ENCODE results near the gene NELL1.

NELL1 gene

DNA sequence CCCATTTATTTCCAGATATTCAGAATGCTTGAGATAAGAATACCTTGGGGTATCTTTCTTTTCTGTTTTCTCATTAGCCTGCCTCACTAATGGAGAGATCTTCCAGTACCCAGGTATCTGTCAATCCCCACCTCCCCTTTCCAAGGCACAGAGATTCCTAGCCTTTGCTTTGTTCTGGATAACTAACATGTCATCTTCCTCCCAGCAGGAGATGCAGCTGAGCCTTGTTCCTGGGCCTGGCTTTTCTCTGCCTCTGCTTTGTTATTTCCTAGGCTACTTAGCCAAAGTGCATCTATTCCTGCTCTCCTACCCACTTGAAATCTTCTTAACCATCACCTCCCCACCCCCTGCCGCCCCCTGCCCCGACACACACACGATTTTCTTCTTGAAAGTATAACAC, 297.1 kb downstream of the NELL1 start:
- H3K4me3 ChIP-seq (ENCODE audit: low read depth in 1 of 2, low read length in 2 of 2), result no peak overlapping the region
- peaks cover 0 to 2% of the 10 kb centered on the region in 2 donors for H3K9me3 ChIP-seq (ENCODE audit: control insufficient read depth in 1 of 2, low read length in 2 of 2)
- no peak overlapping the region for H3K27ac ChIP-seq (ENCODE audit: low read depth, low read length)
- H3K36me3 ChIP-seq (ENCODE audit: control insufficient read depth in 1 of 2, insufficient read depth in 2 of 2, low read length in 2 of 2), result no peaks in the 10 kb centered on the region
- no peak overlapping the region for H3K9ac ChIP-seq (ENCODE audit: low read depth in 1 of 2, low read length in 2 of 2)
- no peaks in the 10 kb centered on the region for H3K27me3 ChIP-seq (ENCODE audit: control insufficient read depth in 1 of 2, insufficient read depth in 2 of 2, low read length in 2 of 2)
- H3K4me1 ChIP-seq (ENCODE audit: control insufficient read depth in 1 of 2, insufficient read depth in 2 of 2, low read length in 2 of 2), result no peaks in the 10 kb centered on the region

DNA sequence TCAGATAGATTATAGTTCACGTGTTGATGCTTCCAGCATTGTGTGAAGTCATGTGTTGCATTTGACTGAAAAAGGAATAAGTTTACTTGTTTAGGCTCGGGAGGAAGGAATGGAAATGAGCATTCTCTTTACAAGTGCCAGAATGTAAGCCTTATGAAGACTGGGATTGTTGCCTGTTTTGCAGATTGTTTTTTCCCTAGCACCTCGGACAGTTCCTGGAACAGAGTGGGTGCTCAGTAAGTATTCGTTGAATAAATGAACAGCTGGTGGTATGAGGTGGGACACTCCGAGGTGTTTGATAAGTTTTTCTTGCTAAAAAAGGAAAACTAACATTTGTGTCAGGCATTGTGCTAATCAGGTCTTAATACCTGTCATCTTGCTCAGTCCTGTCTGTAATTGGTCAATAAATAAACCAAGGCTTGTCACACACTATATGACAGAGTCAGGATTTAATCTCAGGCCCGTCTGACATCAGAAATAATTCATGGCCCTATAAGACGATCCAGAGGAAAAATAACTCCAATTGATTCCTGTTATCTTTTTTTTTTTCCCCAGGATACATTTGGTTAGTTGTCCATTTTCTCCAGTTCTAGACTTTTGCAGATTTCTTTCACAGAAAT, 304.7 kb downstream of the NELL1 start:
- Histone ChIP-seq H3K9me3 (ENCODE audit: control insufficient read depth in 1 of 2, low read length in 2 of 2) (no peaks in the 10 kb centered on the region), H3K36me3 (ENCODE audit: control insufficient read depth in 1 of 2, insufficient read depth in 2 of 2, low read length in 2 of 2) (no peaks in the 10 kb centered on the region), H3K27me3 (ENCODE audit: control insufficient read depth in 1 of 2, insufficient read depth in 2 of 2, low read length in 2 of 2) (no peaks in the 10 kb centered on the region), H3K27ac (ENCODE audit: low read depth, low read length) (no peak overlapping the region), H3K9ac (ENCODE audit: low read depth in 1 of 2, low read length in 2 of 2) (no peak overlapping the region), H3K4me3 (ENCODE audit: low read depth in 1 of 2, low read length in 2 of 2) (no peak overlapping the region), H3K4me1 (ENCODE audit: control insufficient read depth in 1 of 2, insufficient read depth in 2 of 2, low read length in 2 of 2) (no peaks in the 10 kb centered on the region)

- Histone ChIP-seq H3K27ac (ENCODE audit: low read depth, low read length) (no peak overlapping the region), H3K9me3 (ENCODE audit: control insufficient read depth in 1 of 2, low read length in 2 of 2) (no peaks in the 10 kb centered on the region), H3K4me1 (ENCODE audit: control insufficient read depth in 1 of 2, insufficient read depth in 2 of 2, low read length in 2 of 2) (no peaks in the 10 kb centered on the region), H3K9ac (ENCODE audit: low read depth in 1 of 2, low read length in 2 of 2) (no peak overlapping the region), H3K36me3 (ENCODE audit: control insufficient read depth in 1 of 2, insufficient read depth in 2 of 2, low read length in 2 of 2) (no peaks in the 10 kb centered on the region), H3K27me3 (ENCODE audit: control insufficient read depth in 1 of 2, insufficient read depth in 2 of 2, low read length in 2 of 2) (no peaks in the 10 kb centered on the region), H3K4me3 (ENCODE audit: low read depth in 1 of 2, low read length in 2 of 2) (no peak overlapping the region)
Observed at GRCh38 chr11:20980736-20981135, 311.4 kb downstream of the NELL1 start.

DNA sequence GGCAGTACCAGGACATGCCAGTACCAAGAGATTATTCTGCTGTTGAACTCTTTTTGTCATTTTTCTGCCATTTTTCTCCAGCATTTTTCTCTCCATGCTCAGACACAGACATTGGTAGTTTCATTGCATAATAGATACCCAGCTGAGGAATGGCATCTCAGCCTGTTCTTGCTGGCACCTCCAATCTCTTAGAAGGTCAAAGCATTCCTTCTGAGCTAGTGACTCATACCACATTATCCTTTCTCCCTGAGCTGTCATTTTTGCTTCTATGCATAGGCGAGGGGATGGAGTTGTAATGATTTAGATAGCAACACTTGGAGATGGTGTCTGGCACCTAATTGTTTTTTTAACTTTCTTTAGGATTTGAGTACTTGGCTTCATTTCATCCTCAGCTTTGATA, 321.1 kb downstream of the NELL1 start:
- H3K27me3 ChIP-seq (ENCODE audit: control insufficient read depth in 1 of 2, insufficient read depth in 2 of 2, low read length in 2 of 2), result no peaks in the 10 kb centered on the region
- peaks cover 0 to 3% of the 10 kb centered on the region in 2 donors for H3K9me3 ChIP-seq (ENCODE audit: control insufficient read depth in 1 of 2, low read length in 2 of 2)

DNA sequence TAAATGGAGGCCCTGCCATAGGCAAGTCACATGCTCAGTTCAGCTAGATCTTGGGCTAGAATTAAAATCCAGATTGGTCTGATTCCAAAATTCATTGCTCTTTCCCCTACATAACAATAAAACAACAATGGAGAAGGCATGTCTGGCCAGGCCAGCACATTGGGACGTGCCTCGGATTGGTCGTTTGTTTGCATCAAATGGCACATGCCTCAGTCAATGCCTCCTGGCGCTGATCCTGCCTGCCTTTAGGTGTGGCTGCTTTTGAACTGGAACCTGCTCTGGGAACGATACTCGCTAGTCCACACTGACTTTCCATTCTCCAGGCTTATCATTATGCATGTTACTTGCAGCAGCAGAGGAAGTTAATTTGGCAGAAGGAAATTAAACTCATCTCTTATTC, 322.1 kb downstream of the NELL1 start:
- Histone ChIP-seq H3K4me1 (ENCODE audit: control insufficient read depth in 1 of 2, insufficient read depth in 2 of 2, low read length in 2 of 2) (no peaks in the 10 kb centered on the region), H3K36me3 (ENCODE audit: control insufficient read depth in 1 of 2, insufficient read depth in 2 of 2, low read length in 2 of 2) (no peaks in the 10 kb centered on the region), H3K9me3 (ENCODE audit: control insufficient read depth in 1 of 2, low read length in 2 of 2) (peaks cover 0 to 3% of the 10 kb centered on the region in 2 donors), H3K27me3 (ENCODE audit: control insufficient read depth in 1 of 2, insufficient read depth in 2 of 2, low read length in 2 of 2) (no peaks in the 10 kb centered on the region), H3K4me3 (ENCODE audit: low read depth in 1 of 2, low read length in 2 of 2) (no peak overlapping the region), H3K9ac (ENCODE audit: low read depth in 1 of 2, low read length in 2 of 2) (no peak overlapping the region), H3K27ac (ENCODE audit: low read depth, low read length) (no peak overlapping the region)

More for the DNA sequence above, 321.1 kb downstream of the NELL1 start:
- H3K27ac ChIP-seq (ENCODE audit: low read depth, low read length), result no peak overlapping the region
- no peak overlapping the region for H3K4me3 ChIP-seq (ENCODE audit: low read depth in 1 of 2, low read length in 2 of 2)
- no peak overlapping the region for H3K9ac ChIP-seq (ENCODE audit: low read depth in 1 of 2, low read length in 2 of 2)
- no peaks in the 10 kb centered on the region for H3K36me3 ChIP-seq (ENCODE audit: control insufficient read depth in 1 of 2, insufficient read depth in 2 of 2, low read length in 2 of 2)
- H3K4me1 ChIP-seq (ENCODE audit: control insufficient read depth in 1 of 2, insufficient read depth in 2 of 2, low read length in 2 of 2), result no peaks in the 10 kb centered on the region

GRCh38 chr11:21007297-21007696, 337.9 kb downstream of the NELL1 start:
- H3K4me3 ChIP-seq (ENCODE audit: low read depth in 1 of 2, low read length in 2 of 2), result no peak overlapping the region
- no peaks in the 10 kb centered on the region for H3K36me3 ChIP-seq (ENCODE audit: control insufficient read depth in 1 of 2, insufficient read depth in 2 of 2, low read length in 2 of 2)
- no peak overlapping the region for H3K9ac ChIP-seq (ENCODE audit: low read depth in 1 of 2, low read length in 2 of 2)
- H3K9me3 ChIP-seq (ENCODE audit: control insufficient read depth in 1 of 2, low read length in 2 of 2), result peaks cover 0 to 4% of the 10 kb centered on the region in 2 donors
- no peaks in the 10 kb centered on the region for H3K27me3 ChIP-seq (ENCODE audit: control insufficient read depth in 1 of 2, insufficient read depth in 2 of 2, low read length in 2 of 2)
- no peaks in the 10 kb centered on the region for H3K4me1 ChIP-seq (ENCODE audit: control insufficient read depth in 1 of 2, insufficient read depth in 2 of 2, low read length in 2 of 2)
- no peak overlapping the region for H3K27ac ChIP-seq (ENCODE audit: low read depth, low read length)

- Histone ChIP-seq H3K4me1 (ENCODE audit: control insufficient read depth in 1 of 2, insufficient read depth in 2 of 2, low read length in 2 of 2) (no peaks in the 10 kb centered on the region), H3K9me3 (ENCODE audit: control insufficient read depth in 1 of 2, low read length in 2 of 2) (no peaks in the 10 kb centered on the region), H3K9ac (ENCODE audit: low read depth in 1 of 2, low read length in 2 of 2) (no peak overlapping the region), H3K27ac (ENCODE audit: low read depth, low read length) (no peak overlapping the region), H3K4me3 (ENCODE audit: low read depth in 1 of 2, low read length in 2 of 2) (no peak overlapping the region), H3K36me3 (ENCODE audit: control insufficient read depth in 1 of 2, insufficient read depth in 2 of 2, low read length in 2 of 2) (no peaks in the 10 kb centered on the region), H3K27me3 (ENCODE audit: control insufficient read depth in 1 of 2, insufficient read depth in 2 of 2, low read length in 2 of 2) (no peaks in the 10 kb centered on the region)
Observed at GRCh38 chr11:21018248-21018647, 348.9 kb downstream of the NELL1 start.

GRCh38 chr11:21026685-21027084, 357.3 kb downstream of the NELL1 start:
- no peak overlapping the region for H3K4me3 ChIP-seq (ENCODE audit: low read depth in 1 of 2, low read length in 2 of 2)
- no peaks in the 10 kb centered on the region for H3K9me3 ChIP-seq (ENCODE audit: control insufficient read depth in 1 of 2, low read length in 2 of 2)
- no peaks in the 10 kb centered on the region for H3K27me3 ChIP-seq (ENCODE audit: control insufficient read depth in 1 of 2, insufficient read depth in 2 of 2, low read length in 2 of 2)
- H3K4me1 ChIP-seq (ENCODE audit: control insufficient read depth in 1 of 2, insufficient read depth in 2 of 2, low read length in 2 of 2), result no peaks in the 10 kb centered on the region
- H3K36me3 ChIP-seq (ENCODE audit: control insufficient read depth in 1 of 2, insufficient read depth in 2 of 2, low read length in 2 of 2), result no peaks in the 10 kb centered on the region
- no peak overlapping the region for H3K9ac ChIP-seq (ENCODE audit: low read depth in 1 of 2, low read length in 2 of 2)
- H3K27ac ChIP-seq (ENCODE audit: low read depth, low read length), result no peak overlapping the region

DNA sequence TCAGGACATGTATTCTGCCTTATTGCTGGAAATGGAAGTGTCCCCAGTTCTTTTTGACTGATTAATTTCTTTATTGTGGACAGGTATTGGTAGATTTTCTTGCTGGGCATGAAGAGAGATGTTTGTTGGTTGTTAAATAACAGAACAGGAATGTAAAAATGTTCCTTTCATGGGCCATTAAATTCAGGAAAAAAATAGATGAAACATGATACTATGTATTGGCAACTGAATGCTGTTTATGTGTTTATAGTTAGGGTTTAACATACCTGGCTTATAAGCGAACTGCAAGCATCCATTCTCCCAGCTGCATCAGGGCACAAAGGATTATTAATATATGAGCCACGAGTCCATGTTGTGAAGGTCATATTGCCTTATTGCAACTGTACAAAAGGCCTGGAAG, 368.5 kb downstream of the NELL1 start:
- Histone ChIP-seq H3K36me3 (ENCODE audit: control insufficient read depth in 1 of 2, insufficient read depth in 2 of 2, low read length in 2 of 2) (no peaks in the 10 kb centered on the region), H3K27ac (ENCODE audit: low read depth, low read length) (peak overlapping the region; percentile 32), H3K9ac (ENCODE audit: low read depth in 1 of 2, low read length in 2 of 2) (no peak overlapping the region), H3K9me3 (ENCODE audit: control insufficient read depth in 1 of 2, low read length in 2 of 2) (no peaks in the 10 kb centered on the region), H3K27me3 (ENCODE audit: control insufficient read depth in 1 of 2, insufficient read depth in 2 of 2, low read length in 2 of 2) (no peaks in the 10 kb centered on the region), H3K4me3 (ENCODE audit: low read depth in 1 of 2, low read length in 2 of 2) (no peak overlapping the region), H3K4me1 (ENCODE audit: control insufficient read depth in 1 of 2, insufficient read depth in 2 of 2, low read length in 2 of 2) (no peaks in the 10 kb centered on the region)

- H3K9me3 ChIP-seq (ENCODE audit: control insufficient read depth in 1 of 2, low read length in 2 of 2), result no peaks in the 10 kb centered on the region
- no peak overlapping the region for H3K27ac ChIP-seq (ENCODE audit: low read depth, low read length)
- H3K4me1 ChIP-seq (ENCODE audit: control insufficient read depth in 1 of 2, insufficient read depth in 2 of 2, low read length in 2 of 2), result no peaks in the 10 kb centered on the region
Observed at GRCh38 chr11:21038801-21039200, 369.4 kb downstream of the NELL1 start.

DNA sequence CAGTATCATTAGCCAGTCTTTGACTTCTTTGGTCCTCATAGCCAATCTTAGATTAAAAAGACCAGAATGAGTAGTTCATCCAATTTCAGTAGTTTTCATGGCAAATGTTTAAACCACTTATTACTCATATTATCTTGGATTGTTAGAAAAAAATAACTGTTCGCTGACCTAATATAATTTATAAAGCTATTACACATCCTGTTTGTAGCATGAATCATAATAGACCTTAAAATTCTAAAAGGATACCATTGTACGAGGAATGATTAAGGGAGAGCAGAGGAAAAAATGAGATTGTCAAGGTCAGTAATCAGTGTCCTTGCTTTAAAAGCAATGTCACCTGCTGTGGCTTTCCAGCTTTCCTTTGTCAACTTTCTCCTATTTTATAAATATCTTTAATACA, 371.2 kb downstream of the NELL1 start:
- no peak overlapping the region for H3K4me3 ChIP-seq (ENCODE audit: low read depth in 1 of 2, low read length in 2 of 2)

More at GRCh38 chr11:21038801-21039200, 369.4 kb downstream of the NELL1 start:
- Histone ChIP-seq H3K27me3 (ENCODE audit: control insufficient read depth in 1 of 2, insufficient read depth in 2 of 2, low read length in 2 of 2) (no peaks in the 10 kb centered on the region), H3K4me3 (ENCODE audit: low read depth in 1 of 2, low read length in 2 of 2) (no peak overlapping the region), H3K9ac (ENCODE audit: low read depth in 1 of 2, low read length in 2 of 2) (no peak overlapping the region), H3K36me3 (ENCODE audit: control insufficient read depth in 1 of 2, insufficient read depth in 2 of 2, low read length in 2 of 2) (no peaks in the 10 kb centered on the region)

More for the DNA sequence above, 371.2 kb downstream of the NELL1 start:
- Histone ChIP-seq H3K27me3 (ENCODE audit: control insufficient read depth in 1 of 2, insufficient read depth in 2 of 2, low read length in 2 of 2) (no peaks in the 10 kb centered on the region), H3K27ac (ENCODE audit: low read depth, low read length) (no peak overlapping the region), H3K9me3 (ENCODE audit: control insufficient read depth in 1 of 2, low read length in 2 of 2) (no peaks in the 10 kb centered on the region), H3K36me3 (ENCODE audit: control insufficient read depth in 1 of 2, insufficient read depth in 2 of 2, low read length in 2 of 2) (no peaks in the 10 kb centered on the region), H3K9ac (ENCODE audit: low read depth in 1 of 2, low read length in 2 of 2) (no peak overlapping the region), H3K4me1 (ENCODE audit: control insufficient read depth in 1 of 2, insufficient read depth in 2 of 2, low read length in 2 of 2) (no peaks in the 10 kb centered on the region)

All from duodenal mucosa (tissue), 2 donors.